ENCODE results near the gene AMTN. TPM values are rescaled to one million over a fixed set of nuclear protein-coding genes. Genes with fewer than 3 reads are reported as not detected.

The AMTN gene
- total and polyA plus RNA-seq, 2 donors (not counting 1 experiment from before 2014, with no cell fraction given), result not detected

DNA sequence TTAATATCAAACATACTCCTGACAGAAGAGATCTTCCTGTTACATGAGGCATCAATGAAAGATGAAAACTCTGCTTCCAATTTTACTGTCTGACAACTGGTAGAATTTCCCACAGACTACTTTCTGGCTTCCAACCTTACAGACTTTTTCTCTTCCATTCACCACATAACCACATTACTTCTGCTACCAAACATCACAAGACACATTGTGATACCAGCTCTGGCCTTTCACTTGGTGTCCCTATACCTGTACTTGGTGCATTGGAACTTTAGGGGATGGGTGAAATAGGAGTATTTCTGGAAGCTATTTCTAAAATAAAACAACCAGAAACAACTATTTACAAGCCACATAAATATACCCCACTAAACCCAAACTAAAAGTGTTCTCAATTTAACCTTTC lies 20.5 kb downstream of the AMTN start:
- Histone ChIP-seq H3K27ac (ENCODE audit: insufficient read depth, low read length) (no peak overlapping the region), H3K36me3 (ENCODE audit: control insufficient read depth, insufficient read depth, low read length) (no peaks in the 10 kb centered on the region), H4K20me1 (ENCODE audit: control insufficient read depth, extremely low read depth, insufficient read depth, low read length) (no peaks in the 10 kb centered on the region), H3K27me3 (ENCODE audit: control insufficient read depth, insufficient read depth, low read length) (no peaks in the 10 kb centered on the region), H3K9me3 (ENCODE audit: control insufficient read depth, insufficient read depth, low read depth, low read length) (no peaks in the 10 kb centered on the region), H3K4me1 (ENCODE audit: control insufficient read depth, extremely low read depth, insufficient read depth, low read length) (no peaks in the 10 kb centered on the region), H3K4me3 (replicated peaks in 1 of 4; ENCODE audit: control extremely low read depth in 1 of 4, insufficient read depth in 1 of 4, low read depth in 3 of 4, low read length in 4 of 4) (no peak overlapping the region), H3K9ac (ENCODE audit: insufficient read depth, low read length) (no peak overlapping the region), H2AFZ (ENCODE audit: low read length) (no peak overlapping the region), H3K4me2 (ENCODE audit: extremely low read depth, insufficient read depth, low read length) (no peak overlapping the region), H3K79me2 (ENCODE audit: control insufficient read depth, insufficient read depth, low read length) (no peaks in the 10 kb centered on the region)
- TF ChIP-seq, protein P1, sequence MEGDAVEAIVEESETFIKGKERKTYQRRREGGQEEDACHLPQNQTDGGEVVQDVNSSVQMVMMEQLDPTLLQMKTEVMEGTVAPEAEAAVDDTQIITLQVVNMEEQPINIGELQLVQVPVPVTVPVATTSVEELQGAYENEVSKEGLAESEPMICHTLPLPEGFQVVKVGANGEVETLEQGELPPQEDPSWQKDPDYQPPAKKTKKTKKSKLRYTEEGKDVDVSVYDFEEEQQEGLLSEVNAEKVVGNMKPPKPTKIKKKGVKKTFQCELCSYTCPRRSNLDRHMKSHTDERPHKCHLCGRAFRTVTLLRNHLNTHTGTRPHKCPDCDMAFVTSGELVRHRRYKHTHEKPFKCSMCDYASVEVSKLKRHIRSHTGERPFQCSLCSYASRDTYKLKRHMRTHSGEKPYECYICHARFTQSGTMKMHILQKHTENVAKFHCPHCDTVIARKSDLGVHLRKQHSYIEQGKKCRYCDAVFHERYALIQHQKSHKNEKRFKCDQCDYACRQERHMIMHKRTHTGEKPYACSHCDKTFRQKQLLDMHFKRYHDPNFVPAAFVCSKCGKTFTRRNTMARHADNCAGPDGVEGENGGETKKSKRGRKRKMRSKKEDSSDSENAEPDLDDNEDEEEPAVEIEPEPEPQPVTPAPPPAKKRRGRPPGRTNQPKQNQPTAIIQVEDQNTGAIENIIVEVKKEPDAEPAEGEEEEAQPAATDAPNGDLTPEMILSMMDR (conservative IDR thresholded peaks at IDR 0.05 in 1 of 2, IDR thresholded peaks at IDR 0.05 in 1 of 2; ENCODE audit: low read depth in 1 of 2, low read length in 2 of 2), result no peak
- no peak for TF ChIP-seq EZH2 (IDR thresholded peaks at IDR 0.05; ENCODE audit: low read length, missing control alignments)
- no peak for DNase-seq (ENCODE audit: low read depth in 2 of 2)

DNA sequence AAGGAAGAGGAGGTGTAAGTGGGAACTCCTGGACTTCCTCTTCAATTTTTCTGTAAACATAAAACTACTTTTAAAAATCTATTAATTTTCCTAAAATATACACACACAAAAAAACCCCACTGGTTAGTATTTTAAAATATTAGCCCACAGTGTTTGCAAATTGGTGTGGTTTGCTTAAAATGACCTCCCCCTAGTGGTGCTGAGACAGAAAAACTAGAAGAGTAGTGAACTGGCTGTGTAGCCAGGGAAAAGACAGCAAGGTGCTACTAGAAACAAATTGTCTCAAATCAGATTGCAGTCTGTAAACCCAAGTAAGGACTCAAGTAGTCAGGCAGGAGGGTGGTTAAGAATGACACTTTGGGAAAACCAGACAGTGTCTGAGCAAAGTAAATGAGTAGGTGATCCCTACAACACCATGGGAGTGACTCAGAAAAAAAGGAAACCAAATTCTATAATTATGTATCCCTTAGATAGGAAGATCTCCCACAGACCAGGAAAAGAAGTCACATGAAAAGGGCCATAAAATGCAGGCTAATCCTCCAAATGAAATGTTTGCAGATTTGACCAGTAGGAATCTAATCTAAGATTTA lies 26.0 kb downstream of the AMTN start:
- H3K36me3 ChIP-seq (ENCODE audit: control insufficient read depth, insufficient read depth, low read length), result no peaks in the 10 kb centered on the region
- no peaks in the 10 kb centered on the region for H3K27me3 ChIP-seq (ENCODE audit: control insufficient read depth, insufficient read depth, low read length)
- H3K9me3 ChIP-seq (ENCODE audit: control insufficient read depth, insufficient read depth, low read depth, low read length), result no peaks in the 10 kb centered on the region
- no peak overlapping the region for H3K4me3 ChIP-seq (replicated peaks in 1 of 4; ENCODE audit: control extremely low read depth in 1 of 4, insufficient read depth in 1 of 4, low read depth in 3 of 4, low read length in 4 of 4)
- peak; percentile 9 to 23 for DNase-seq (ENCODE audit: low read depth in 2 of 2)
- H3K9ac ChIP-seq (ENCODE audit: insufficient read depth, low read length), result no peak overlapping the region
- H3K4me1 ChIP-seq (ENCODE audit: control insufficient read depth, extremely low read depth, insufficient read depth, low read length), result no peaks in the 10 kb centered on the region
- H4K20me1 ChIP-seq (ENCODE audit: control insufficient read depth, extremely low read depth, insufficient read depth, low read length), result no peaks in the 10 kb centered on the region
- H3K79me2 ChIP-seq (ENCODE audit: control insufficient read depth, insufficient read depth, low read length), result no peaks in the 10 kb centered on the region
- H3K27ac ChIP-seq (ENCODE audit: insufficient read depth, low read length), result no peak overlapping the region
- H2AFZ ChIP-seq (ENCODE audit: low read length), result no peak overlapping the region
- TF ChIP-seq EZH2 (IDR thresholded peaks at IDR 0.05; ENCODE audit: low read length, missing control alignments), result no peak
- TF ChIP-seq, protein P1 (conservative IDR thresholded peaks at IDR 0.05 in 1 of 2, IDR thresholded peaks at IDR 0.05 in 1 of 2; ENCODE audit: low read depth in 1 of 2, low read length in 2 of 2), result peak; percentile 65 to 75
- H3K4me2 ChIP-seq (ENCODE audit: extremely low read depth, insufficient read depth, low read length), result no peak overlapping the region

DNA sequence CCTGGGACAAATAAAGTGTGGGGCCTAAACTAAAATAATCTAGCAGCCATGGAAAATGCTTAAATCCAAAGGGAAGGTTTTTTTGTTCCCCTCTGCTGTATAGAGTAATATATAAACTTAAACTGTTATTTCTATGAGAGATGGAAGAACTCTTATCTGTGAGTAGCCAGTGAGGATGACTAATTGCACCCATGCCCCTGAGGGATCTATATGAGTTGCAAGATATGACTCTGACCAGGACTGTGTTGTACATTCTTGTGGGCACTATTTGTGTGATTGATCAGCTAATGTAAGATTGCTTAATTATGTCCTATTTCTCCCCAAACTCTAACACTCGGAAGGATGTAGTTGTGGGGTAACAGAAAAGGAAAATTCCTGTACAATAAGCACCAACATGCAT lies 38.5 kb downstream of the AMTN start:
- Histone ChIP-seq H3K4me3 (replicated peaks in 1 of 4; ENCODE audit: control extremely low read depth in 1 of 4, insufficient read depth in 1 of 4, low read depth in 3 of 4, low read length in 4 of 4) (no peak overlapping the region), H3K79me2 (ENCODE audit: control insufficient read depth, insufficient read depth, low read length) (no peaks in the 10 kb centered on the region), H3K9me3 (ENCODE audit: control insufficient read depth, insufficient read depth, low read depth, low read length) (no peaks in the 10 kb centered on the region), H3K27me3 (ENCODE audit: control insufficient read depth, insufficient read depth, low read length) (no peaks in the 10 kb centered on the region), H3K4me1 (ENCODE audit: control insufficient read depth, extremely low read depth, insufficient read depth, low read length) (no peaks in the 10 kb centered on the region), H3K4me2 (ENCODE audit: extremely low read depth, insufficient read depth, low read length) (no peak overlapping the region), H2AFZ (ENCODE audit: low read length) (no peak overlapping the region), H4K20me1 (ENCODE audit: control insufficient read depth, extremely low read depth, insufficient read depth, low read length) (no peaks in the 10 kb centered on the region), H3K9ac (ENCODE audit: insufficient read depth, low read length) (no peak overlapping the region), H3K36me3 (ENCODE audit: control insufficient read depth, insufficient read depth, low read length) (no peaks in the 10 kb centered on the region), H3K27ac (ENCODE audit: insufficient read depth, low read length) (no peak overlapping the region)
- TF ChIP-seq, protein P1 (conservative IDR thresholded peaks at IDR 0.05 in 1 of 2, IDR thresholded peaks at IDR 0.05 in 1 of 2; ENCODE audit: low read depth in 1 of 2, low read length in 2 of 2), result no peak
- no peak for TF ChIP-seq EZH2 (IDR thresholded peaks at IDR 0.05; ENCODE audit: low read length, missing control alignments)
- peak in 1 of 2 donors; percentile 31 for DNase-seq (ENCODE audit: low read depth in 2 of 2)

All from fibroblast of lung (primary cell).